Measurements from ENCODE around the gene HIGD1A. TPM values are rescaled to one million over a fixed set of nuclear protein-coding genes. Genes with fewer than 3 reads are reported as not detected.

The HIGD1A gene
- total and polyA plus RNA-seq, 9 of the 15 experiments (the other 6 are each of a cell fraction or from before 2014, with no cell fraction given) = 165 to 1,185 (median 333) TPM

DNA sequence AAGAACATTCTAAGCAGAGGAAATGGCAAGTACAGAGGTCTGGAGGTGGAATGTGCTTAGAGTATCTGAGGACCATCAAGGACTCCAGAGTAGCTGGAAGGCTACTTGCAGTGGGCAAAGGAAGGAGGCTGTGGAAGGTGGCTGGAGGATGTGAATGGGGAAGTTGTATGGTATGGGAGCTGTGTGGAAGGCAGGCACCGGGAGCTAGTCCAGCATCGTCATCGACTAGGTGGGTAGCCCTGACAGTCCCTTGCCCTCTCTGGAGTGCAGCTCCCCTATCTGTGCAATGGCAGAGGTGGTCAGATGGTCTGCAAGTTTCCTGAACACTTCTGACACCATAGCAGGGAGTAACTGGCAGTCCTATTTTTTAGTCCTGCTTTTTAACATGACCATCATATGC, 50.5 kb downstream of the HIGD1A start:
- Histone ChIP-seq H3K27ac (ENCODE audit: extremely low read depth, low read depth, low read length) (no peak overlapping the region), H3K9me3 (replicated peaks; ENCODE audit: control insufficient read depth, insufficient read depth, low read depth, low read length) (no peaks in the 10 kb centered on the region), H3K79me2 (ENCODE audit: control insufficient read depth, insufficient read depth, low read length) (no peaks in the 10 kb centered on the region), H3K4me1 (replicated peaks in 1 of 2; ENCODE audit: control insufficient read depth in 2 of 2, insufficient read depth in 2 of 2, low read length in 2 of 2) (no peaks in the 10 kb centered on the region; a peak in 1 of 5 replicates), H3K9me1 (ENCODE audit: control insufficient read depth, insufficient read depth, low read length) (no peaks in the 10 kb centered on the region), H4K20me1 (replicated peaks; ENCODE audit: control insufficient read depth, insufficient read depth, low read length) (peaks cover 9% of the 10 kb centered on the region; the same call in 1 of the 2 replicates), H2AFZ (ENCODE audit: low read depth, low read length) (no peak overlapping the region), H3K9ac (ENCODE audit: insufficient read depth in 1 of 2, low read depth in 2 of 2, low read length in 2 of 2) (no peak overlapping the region), H3K4me3 (no peak overlapping the region), H3K27me3 (ENCODE audit: control insufficient read depth in 2 of 2, insufficient read depth in 2 of 2, low read length in 2 of 2) (peaks cover 12 to 55% of the 10 kb centered on the region in 2 experiments), H3K4me2 (ENCODE audit: insufficient read depth, low read length) (no peak overlapping the region), H3K36me3 (ENCODE audit: control insufficient read depth, insufficient read depth, low read length) (no peaks in the 10 kb centered on the region)
- DNase-seq (ENCODE audit: extremely low read depth in 1 of 4, low spot score in 3 of 4) (no peak), FAIRE-seq (no peak), ATAC-seq (no peak)
- WGBS (ENCODE audit: insufficient coverage, low coverage, missing lambda C conversion rate) = 0% methylated on average over 3 of the region's 3 CpGs
- no TSS peak for BruUV-seq (replicated peaks)
- ChIA-PET CTCF (ENCODE audit: low intra/inter-chr PET ratio) (no interaction called here), POLR2A (interaction anchor here (0.7 to 1.0 kb wide), 2 partner anchors 8 to 88 kb away, joined by 3 to 4 read pairs; no protein-coding TSS in a partner anchor)
- TF ChIP-seq RBM15 (IDR thresholded peaks at IDR 0.05; ENCODE audit: insufficient read depth, low read length) = no peak
- no peak for TF ChIP-seq MCM3 (IDR thresholded peaks at IDR 0.05)
- TF ChIP-seq HLTF (IDR thresholded peaks at IDR 0.05) = no peak
- TF ChIP-seq, protein P1, sequence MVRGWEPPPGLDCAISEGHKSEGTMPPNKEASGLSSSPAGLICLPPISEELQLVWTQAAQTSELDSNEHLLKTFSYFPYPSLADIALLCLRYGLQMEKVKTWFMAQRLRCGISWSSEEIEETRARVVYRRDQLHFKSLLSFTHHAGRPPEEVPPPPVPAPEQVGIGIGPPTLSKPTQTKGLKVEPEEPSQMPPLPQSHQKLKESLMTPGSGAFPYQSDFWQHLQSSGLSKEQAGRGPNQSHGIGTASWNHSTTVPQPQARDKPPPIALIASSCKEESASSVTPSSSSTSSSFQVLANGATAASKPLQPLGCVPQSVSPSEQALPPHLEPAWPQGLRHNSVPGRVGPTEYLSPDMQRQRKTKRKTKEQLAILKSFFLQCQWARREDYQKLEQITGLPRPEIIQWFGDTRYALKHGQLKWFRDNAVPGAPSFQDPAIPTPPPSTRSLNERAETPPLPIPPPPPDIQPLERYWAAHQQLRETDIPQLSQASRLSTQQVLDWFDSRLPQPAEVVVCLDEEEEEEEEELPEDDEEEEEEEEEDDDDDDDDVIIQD (CRISPR knock-in tag; IDR thresholded peaks at IDR 0.05) = no peak
- TF ChIP-seq ZNF232 (CRISPR knock-in tag; IDR thresholded peaks at IDR 0.05) = no peak
- no peak for TF ChIP-seq ZFP36 (IDR thresholded peaks at IDR 0.05; ENCODE audit: low read depth, low read length, partially characterized antibody)
- TF ChIP-seq, protein P2, sequence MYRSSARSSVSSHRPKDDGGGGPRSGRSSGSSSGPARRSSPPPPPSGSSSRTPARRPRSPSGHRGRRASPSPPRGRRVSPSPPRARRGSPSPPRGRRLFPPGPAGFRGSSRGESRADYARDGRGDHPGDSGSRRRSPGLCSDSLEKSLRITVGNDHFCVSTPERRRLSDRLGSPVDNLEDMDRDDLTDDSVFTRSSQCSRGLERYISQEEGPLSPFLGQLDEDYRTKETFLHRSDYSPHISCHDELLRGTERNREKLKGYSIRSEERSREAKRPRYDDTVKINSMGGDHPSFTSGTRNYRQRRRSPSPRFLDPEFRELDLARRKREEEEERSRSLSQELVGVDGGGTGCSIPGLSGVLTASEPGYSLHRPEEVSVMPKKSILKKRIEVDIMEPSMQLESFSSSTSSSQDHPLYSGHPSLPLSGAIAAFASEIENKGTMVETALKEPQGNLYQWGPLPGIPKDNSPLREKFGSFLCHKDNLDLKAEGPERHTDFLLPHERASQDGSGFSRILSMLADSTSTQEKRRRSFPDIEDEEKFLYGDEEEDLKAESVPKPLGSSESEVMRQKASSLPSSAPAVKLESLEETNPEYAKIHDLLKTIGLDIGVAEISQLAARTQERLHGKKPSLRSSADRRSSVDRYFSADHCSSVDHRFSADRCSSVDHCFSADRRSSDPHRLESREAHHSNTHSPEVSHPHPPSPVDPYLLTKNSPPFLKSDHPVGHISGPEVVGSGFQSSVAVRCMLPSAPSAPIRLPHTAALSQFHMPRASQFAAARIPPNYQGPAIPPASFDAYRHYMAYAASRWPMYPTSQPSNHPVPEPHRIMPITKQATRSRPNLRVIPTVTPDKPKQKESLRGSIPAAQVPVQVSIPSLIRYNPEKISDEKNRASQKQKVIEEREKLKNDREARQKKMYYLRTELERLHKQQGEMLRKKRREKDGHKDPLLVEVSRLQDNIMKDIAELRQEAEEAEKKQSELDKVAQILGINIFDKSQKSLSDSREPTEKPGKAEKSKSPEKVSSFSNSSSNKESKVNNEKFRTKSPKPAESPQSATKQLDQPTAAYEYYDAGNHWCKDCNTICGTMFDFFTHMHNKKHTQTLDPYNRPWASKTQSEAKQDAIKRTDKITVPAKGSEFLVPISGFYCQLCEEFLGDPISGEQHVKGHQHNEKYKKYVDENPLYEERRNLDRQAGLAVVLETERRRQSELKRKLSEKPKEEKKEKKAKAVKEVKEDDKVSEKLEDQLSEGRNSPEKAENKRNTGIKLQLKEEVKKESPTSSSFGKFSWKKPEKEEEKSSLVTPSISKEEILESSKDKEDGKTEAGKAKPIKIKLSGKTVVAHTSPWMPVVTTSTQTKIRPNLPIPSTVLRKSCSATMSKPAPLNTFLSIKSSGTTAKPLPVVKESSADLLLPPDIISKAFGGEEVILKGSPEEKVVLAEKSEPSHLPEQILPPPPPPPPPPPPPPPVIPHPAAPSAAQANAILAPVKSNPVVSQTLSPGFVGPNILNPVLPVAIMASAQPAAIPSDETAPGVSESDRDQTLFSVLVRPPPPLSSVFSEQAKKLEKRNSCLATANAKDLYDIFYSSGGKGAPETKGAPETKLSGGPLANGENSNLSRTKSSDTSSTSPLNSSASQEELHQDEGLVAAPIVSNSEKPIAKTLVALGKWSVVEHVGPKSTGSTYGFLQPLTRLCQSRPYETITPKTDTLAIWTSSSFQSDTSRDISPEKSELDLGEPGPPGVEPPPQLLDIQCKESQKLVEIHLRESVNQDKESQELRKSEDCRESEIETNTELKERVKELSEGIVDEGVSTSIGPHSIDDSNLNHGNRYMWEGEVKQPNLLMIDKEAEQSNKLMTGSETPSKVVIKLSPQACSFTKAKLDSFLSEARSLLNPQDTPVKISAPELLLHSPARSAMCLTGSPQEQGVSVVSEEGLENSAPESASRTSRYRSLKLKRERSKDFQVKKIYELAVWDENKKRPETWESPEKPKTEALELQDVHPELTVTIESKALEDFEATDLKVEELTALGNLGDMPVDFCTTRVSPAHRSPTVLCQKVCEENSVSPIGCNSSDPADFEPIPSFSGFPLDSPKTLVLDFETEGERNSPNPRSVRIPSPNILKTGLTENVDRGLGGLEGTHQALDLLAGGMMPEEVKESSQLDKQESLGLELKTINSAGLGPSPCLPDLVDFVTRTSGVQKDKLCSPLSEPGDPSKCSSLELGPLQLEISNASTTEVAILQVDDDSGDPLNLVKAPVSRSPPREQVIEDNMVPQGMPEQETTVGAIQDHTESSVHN (IDR thresholded peaks at IDR 0.05; ENCODE audit: borderline replicate concordance in 1 of 2, low read depth in 1 of 2) = no peak
- no peak for TF ChIP-seq ZFPM2 (CRISPR knock-in tag; IDR thresholded peaks at IDR 0.05)
- no peak for TF ChIP-seq SAFB2 (IDR thresholded peaks at IDR 0.05; ENCODE audit: borderline replicate concordance, low read depth, low read length, severe bottlenecking)
- TF ChIP-seq CC2D1A (IDR thresholded peaks at IDR 0.05) = no peak
- intact Hi-C loops (cut with micrococcal nuclease) (loop anchor here (10.0 kb wide), 1 partner anchor 519 kb away; no protein-coding TSS in a partner anchor), in situ Hi-C loops (cut with MboI) (no loop called here)
